NOMO-1 (cell line): ENCODE measurements around the gene GAS7.
A peak's percentile ranks its signal among the peaks of the same experiment; 100 is the strongest.

Experiments used
- DNase-seq, 2 experiments: peaks; one replicate each; lab custom pipeline; 2025; ENCODE audit not compliant: unreplicated experiment in 2 of 2; lab: John Stamatoyannopoulos, UW

GAS7 gene

DNA sequence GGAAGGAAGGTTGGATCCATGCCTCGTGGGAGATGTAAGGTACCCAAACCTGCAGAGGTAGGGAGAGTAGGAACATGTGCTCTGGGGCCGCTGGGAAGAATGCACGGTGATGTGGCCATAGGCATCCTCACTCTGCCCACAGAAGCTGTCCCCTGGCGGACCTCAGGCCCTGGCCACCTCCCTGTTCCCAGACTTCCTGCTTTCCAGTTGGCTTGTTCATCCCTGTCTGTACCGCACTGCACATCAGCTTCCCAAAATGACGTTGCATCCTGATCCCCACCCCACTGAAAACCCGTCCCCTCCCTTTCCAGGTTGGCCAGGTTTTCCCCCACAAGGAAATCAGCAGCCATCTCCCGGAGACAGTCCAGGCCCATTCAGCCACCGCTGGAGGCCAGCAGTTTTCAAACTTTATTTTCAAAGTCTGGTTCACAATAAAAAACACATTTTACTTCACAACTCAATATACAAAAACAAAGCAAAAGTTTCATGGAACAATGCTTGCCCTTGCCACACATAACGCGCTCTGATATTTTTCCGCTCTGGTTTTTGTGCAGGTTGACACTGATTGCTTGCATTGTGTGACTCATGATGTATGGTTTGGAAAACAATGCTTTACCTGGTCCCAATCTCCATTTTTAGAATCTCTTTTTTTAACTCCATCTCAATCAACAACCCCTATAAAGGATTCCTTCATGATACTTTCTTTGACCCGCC lies 143.0 kb downstream of the GAS7 start:
- DNase-seq = no peak

DNA sequence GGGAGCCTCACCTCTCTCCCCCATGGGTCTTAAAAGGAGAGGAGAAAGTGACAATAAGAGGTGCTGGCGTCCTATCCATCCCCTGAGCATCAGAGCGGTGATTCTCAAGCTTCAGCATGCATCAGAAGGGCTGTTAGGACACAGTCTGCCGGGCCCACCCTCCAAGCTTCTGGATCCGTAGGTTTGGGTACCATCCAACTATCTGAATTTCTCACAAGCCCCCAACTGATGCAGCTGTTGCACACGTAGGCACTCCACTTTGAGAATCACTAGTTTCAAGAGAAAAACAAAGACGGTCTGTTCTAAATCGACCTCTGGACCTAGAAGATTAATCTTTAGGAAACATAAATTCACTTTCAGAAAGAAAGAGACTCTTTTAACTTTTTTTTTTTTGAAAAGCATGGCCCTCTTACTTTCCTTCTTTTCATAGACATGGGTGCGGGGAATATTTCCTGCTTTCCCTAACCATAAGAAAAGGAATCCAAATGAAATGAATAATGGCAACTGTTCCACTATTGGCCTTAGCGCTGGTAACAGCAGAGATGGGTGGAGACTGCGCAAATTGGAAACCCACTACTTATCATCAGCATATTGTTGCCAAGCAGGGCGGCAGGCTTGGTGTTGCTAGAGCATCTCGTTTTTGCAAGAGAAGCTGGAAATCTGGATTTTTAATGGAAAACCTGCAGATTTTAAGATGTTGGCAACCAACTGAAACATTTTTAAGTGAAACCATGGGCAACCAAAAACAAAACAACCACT lies 144.4 kb downstream of the GAS7 start:
- no peak for DNase-seq

DNA sequence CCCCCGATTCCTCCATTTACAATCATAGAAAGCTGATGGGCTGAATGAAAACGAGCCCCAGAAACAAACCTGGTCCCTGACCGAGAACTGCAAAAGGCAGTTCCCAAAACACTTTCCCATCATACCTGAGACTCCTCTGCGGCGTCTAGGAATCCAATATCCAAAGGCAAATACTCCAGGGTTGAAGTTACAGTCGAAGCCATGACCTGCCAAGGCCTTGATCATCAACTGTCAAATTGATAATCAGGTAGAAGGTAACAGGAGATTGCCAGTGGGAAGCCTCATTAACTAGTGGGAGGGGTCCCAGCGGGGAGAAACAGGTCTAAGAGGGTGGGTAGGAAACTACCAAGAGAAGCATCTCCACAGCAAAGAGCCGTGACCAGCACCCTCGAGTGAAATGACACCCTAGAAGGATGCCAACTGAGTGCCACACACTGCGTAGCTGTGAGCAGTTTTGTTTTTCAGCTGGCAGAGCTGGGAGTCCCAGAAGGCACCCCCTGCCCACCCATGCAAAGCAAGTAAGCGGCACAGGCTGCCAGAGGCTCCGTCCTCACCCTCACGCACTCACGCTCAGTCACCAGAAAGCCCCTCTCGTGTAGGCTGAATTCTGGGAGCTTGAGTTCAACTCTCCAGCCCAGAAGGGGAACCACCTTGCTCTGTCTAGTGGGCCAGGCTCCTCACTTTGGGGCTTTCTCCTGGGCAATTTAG lies 146.1 kb downstream of the GAS7 start:
- DNase-seq = no peak

DNA sequence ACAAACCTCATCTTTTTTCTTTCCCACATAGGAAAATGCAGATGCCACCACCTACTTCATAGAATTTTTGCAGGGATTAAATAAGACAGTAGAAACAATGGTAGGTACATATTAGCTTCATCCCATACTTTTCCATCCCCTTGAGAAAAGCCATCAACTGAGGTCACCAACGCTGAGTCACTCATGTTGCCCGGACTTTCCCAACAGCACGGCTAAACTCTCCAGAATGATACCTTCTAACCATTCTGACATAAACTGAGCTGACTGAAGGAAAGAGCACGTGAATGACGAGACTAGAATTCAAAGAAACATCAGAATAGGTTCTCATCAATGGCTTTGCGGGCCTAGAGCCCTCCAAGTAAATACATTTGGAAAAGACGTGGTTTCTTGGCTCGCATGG lies 147.3 kb downstream of the GAS7 start:
- DNase-seq = peak in 1 of 2 experiments; percentile 44

DNA sequence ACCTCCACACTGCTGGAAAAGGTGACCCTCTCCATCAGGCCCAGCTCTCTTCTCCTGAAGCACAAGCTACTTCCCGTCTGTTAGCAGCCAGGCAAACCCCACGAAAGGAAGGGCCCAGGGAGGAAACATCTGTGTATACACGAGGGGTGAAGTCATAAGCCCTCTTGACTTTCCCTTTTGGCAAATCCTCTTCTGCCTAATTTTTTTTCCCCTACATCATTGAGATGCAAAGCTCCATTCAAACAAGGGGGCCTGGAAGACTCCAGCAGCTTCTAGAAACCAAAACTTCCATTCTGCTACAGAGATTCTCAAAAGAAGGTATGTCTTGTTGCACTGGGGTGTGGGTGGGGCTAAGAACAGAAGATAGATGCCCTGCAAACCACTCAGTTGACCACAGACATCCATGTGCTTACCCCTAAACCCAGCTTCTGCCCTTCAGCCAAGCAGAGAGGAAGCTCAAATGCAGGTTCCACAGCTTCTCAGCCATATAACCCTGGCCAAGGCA lies 147.8 kb downstream of the GAS7 start:
- peak; percentile 79 to 80 for DNase-seq

DNA sequence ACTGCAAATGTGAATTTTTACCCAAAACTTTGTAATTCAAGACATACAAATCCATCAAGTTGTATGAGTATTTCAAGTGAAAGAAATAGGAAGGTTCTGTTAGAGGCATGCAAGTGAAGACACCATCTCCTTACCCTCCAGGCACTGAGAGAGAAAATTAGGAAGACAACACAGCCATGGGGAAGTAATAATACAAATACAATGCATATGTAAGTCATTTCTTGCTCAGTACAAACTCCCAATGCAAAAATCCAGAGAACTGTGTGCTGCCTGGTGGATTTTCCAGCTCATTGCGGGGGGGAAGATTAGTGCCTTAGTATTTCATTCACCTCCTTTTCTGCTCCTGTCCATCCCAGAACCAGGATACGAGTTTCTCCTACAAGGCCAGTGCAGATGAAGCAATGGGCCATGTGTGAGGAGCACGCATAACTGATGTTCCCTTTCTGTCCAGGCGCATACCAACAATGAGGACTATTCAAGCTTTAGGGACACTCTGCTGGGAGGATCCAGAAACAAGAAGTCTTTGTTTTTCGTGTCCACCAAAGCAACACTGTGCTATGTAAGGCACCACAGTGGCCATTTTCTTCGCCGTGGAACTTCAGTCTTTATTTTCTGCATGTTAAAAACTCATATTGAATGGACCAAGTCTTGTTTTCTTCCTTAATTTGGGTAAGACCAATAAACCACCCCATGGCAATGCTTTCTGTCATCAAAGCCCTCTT lies 149.6 kb downstream of the GAS7 start:
- DNase-seq = no peak

DNA sequence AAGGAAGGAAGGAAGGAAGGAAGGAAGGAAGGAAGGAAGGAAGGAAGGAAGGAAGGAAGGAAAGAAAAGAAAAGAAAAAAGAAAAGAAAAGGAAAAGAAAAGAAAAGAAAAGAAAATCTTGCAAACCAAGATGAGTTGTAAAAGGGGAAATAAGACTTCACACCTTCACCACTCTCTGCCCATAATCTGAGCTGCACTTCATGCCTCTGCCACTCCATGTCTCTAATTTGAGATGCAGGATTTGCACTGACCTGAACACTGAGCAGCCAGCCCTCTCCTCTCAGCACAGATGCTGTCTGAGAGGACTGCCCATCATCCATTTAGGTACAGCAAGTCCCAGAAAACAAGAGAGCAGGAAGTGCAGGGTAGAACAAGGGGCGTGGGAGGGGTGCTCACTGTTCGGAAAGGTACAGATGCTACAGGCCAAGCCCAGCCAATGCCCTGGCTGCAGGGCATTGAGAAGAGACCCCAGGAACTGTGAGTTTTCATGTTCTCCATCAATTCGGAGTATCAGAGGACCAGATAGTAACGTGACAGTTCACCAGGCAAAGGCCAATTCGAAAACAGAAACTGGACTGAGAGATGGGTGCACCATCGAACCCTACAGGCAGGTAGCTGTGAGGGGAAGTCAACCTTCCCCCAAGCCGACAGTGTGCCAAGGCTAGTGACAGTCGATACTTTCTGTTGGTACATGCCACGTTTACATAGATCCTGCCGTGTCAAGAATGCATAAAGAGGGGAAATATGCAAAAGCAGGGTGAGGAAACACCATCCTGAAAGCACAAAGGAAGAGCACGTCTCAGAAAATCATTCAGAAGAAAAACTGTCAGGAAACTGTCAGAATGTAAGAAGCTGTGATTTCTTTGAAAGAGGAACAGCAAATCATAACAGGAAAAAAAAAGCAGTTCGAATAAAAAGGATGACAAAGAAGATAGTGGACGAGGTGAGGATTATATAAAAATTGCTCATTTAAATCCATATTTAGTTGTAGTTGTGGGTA lies 151.3 kb downstream of the GAS7 start:
- peak in 1 of 2 experiments; percentile 32 for DNase-seq

DNA sequence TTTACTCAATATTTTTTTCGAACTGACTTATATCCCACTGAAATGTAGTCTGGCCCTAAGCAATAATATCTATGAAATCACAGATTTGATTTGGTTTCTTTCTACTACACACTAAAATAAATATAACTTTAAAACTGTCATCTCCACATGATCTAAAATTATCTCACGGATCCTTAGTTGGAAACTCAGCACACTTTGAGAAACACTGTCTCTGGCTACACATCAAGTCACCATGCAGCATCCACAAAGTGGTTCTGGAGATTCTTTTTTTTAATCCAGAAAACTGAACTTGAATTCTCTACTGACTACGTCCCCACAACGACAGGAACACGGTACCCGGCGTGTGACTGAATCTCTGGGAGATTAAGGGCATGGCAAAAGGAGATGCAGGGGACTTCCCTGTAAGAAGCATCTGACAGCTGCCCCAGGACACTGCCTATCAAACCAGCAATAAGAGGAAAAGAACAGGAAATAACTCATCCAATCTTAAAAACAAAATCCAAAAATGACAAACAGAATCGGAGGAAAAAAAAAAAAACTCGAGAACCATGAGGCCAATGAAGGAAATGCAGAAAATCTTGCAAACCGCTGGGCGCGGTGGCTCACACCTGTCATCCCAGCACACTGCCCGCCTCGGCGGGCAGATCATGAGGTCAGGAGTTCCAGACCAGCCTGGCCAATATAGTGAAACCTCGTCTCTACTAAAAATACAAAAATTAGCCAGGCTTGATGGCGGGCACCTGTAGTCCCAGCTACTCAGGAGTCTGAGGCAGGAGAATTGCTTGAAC lies 152.3 kb downstream of the GAS7 start:
- no peak for DNase-seq

DNA sequence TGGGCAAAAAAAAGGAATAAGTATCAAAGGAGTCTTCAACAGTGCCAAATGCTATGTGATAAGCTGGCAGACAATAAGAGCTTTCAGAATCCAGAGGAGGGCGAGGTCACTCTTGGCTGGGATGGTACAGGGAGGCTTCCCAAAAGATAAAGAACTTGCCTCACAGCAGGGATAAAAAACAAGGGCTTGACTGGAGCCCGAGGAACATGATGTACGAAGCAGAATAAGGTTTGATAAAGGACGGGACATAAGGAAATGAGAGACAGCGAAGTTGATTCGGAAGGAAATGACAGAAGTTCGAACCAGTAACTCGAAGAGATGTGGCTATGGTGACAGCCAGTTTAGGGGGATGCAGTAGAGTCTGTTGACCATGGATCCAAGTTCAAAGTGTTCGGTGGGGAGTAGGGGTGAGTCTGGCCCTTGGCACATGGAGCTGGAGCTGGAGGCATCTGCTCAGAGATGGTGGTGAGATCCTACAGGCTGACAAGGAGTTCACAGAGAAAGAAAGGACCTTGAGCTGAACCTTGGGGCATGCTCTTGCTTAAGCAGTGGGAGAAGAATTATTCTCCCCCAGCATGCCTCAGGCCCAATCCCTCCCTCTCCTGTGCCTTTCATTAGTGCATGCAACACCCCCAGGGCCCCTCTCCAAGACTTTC lies 155.7 kb downstream of the GAS7 start:
- DNase-seq = no peak

DNA sequence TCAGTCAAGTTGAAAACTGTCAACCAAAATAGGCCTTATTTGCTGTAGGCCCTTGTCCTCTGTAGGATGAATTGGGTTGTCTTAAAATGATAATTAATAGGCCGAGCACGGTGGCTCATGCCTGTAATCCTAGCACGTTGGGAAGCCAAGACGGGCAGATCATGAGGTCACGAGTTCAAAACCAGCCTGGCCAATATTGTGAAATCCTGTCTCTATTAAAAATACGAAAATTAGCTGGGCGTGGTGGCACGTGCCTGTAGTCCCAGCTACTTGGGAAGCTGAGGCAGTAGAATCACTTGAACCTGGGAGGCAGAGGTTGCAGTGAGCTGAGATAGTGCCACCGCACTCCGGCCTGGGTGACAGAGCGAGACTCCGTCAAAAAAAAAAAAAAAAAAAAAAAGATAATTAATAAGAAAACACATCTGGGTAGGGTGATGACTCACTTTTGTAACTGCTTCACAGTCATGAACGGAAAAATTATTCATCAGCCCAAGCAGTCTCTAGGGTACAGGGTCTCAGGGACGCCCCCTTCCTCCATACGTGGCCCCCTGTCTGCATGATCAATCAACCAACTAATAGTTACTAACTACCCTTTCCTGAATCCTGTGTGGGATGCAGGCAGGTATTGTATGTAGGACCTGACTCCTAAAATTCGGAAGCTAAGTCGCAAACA lies 156.4 kb downstream of the GAS7 start:
- no peak for DNase-seq

DNA sequence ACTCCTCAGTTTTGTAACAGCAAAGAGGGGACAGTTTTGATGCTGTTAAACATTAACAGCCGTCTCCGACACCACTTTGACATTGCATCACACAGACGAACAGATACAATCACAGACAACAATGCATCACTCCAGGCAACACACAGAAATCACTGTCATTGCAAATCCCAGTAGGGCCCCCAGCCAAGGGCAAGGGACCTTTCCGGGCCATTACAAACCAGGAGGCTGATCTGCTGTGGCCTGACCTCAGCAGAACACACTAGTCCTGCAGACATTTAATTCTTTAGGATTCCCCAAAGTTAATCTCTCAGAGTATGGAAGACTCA lies 157.2 kb downstream of the GAS7 start:
- DNase-seq = peak in 1 of 2 experiments; percentile 56

DNA sequence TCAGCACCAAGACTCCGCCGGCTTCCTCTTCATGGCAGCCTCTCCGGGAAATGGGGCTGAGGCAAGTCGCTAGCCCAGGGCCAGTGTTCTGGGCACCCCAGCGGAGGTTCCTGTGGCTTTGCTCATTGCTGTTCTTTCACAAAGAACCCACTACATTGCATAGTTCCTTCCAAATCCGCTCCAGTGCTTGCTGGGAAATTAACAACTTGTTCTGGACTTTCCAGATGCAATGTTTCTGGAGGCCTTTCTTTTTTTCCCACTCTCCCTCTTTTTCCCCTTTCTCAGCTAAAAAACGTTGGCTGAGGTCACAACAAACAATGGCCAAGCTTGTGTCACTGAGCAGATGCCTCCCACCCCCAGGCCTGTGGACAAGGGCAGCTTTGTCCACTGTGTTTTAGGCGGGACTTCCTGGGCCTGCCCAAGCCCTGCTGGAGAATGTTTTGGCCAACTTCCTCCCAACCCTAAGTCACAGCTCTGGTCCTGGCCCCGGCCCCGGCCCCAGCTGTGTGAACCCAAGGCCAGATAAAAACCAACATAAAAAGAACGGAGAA lies 161.8 kb downstream of the GAS7 start:
- DNase-seq = no peak

DNA sequence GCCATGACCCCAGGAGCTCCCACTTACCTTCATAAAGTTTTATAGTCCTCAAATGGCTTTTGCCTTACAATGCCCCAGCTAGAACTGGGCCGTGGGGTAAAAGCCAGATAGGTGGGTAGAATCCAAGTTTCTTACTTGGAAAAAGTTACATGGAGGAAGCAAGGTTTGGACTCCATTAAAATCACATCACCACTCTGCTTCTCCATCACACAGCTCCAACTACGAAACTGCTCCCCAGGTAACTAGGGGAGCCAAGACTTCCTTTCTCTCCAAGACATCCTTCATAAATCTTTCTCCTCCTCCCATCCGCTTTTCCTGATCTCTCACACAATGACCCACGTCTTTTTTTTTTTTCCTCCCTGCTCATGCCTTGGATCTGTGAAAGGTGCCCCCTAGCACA lies 162.5 kb downstream of the GAS7 start:
- DNase-seq = no peak

DNA sequence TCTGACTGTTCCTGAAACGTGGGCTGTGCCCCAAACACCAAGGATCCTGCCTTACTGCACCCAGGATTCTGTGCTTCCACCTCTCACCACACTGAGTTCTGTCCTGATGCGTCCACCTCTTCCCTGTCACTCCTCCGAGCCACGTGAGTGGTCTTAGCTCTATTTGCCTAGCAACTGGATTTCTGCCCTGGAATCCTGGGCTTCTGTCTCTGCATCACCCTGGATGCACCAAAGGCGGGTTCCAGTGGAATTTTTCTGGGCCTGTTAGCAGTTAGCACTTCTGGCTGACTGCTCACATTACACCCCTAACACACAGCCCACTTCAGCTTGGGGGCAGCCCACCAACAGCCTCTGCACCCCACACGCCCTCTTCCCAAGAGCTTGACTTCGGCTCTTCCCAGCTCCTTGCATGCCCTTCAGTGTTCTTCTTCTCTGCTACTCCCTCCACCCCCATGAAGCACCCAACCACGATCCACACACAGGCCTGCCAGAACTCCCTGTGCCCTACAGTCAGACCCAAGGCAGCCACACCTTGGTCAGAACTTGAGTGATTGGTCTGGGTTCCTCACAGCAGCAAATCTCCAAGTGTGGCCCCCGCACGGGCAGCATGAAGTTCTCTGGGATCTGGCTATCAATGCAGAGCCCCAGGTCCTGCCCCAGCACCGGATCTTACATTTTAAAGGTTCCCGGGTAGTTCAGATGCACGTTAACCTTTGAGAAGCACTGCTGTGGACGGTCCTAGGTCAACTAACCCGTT lies 163.5 kb downstream of the GAS7 start:
- no peak for DNase-seq

DNA sequence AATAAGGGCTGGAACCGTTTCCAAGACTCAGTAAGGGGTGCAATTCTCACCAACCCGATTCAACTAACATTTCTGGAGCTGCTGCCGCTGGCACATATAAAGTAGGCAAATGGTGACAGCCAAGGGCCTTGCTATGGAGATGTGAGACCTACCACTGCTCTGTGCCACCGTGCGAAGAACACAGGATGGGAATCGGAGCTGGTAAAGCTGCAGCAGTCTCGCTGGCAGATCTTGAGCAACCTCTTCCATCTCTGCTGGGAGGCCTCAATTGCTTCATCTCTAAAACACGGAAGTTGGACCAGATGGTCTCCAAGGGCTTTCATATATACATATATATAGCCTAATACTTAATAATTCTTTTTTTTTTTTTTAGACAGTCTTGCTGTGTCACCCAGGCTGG lies 164.4 kb downstream of the GAS7 start:
- peak; percentile 79 to 96 for DNase-seq

DNA sequence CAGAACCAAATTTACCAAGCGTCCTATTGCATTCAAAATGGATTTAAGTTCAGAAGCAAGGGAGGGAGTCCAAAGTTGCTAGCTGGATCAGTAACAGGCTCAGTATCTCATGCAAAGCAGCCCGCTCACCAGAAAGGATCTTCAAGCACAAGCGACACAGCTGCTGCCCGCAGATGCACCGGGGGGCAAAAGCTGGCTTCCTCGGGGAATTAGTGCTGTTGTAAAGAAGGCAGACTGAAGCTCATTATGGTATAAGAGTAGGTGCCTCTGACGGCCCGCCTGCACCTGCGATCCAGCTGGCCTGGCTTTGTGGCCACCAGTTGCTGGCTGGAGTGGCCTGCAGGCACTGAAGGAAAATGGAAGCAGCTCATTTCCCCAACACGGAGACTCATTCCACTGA lies 165.0 kb downstream of the GAS7 start:
- no peak for DNase-seq
